ENCODE data around the gene MMD.
"Not testable (repeated sequence)": the region's sequence is repeated elsewhere in the genome, so short reads cannot be mapped to it uniquely, and the experiment has no call there.

The MMD gene

GRCh38 chr17:55390364-55390977, 31.2 kb downstream of the MMD start:
- no peak for TF ChIP-seq CTCF (IDR thresholded peaks at IDR 0.05; ENCODE audit: extremely low read depth, insufficient read depth, missing control alignments)
- no peak for DNase-seq (ENCODE audit: low spot score)
- in situ Hi-C loops (cut with MboI; ENCODE audit: low pct_unique_long_range_greater_than_20kb, low sequenced_read_pairs, unreplicated experiment), result no loop called here

DNA sequence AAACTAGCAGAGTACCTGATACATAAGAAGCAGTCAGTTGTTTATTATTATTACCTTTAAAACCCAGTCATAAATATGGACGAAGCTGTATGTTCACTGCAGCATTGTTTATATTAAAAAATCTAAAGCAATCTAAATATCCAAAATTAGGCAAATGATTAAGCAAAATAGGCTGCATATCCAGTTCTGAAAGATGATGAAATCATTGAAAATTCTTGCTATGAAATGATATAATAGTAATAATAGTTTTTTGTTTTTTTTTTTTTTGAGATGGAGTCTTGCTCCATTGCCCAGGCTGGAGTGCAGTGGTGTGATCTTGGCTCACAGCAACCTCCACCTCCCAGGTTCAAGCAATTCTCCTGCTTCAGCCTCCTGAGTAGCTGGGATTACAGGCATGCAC, 31.9 kb downstream of the MMD start:
- in situ Hi-C loops (cut with MboI; ENCODE audit: low pct_unique_long_range_greater_than_20kb, low sequenced_read_pairs, unreplicated experiment), result not testable (repeated sequence)

DNA sequence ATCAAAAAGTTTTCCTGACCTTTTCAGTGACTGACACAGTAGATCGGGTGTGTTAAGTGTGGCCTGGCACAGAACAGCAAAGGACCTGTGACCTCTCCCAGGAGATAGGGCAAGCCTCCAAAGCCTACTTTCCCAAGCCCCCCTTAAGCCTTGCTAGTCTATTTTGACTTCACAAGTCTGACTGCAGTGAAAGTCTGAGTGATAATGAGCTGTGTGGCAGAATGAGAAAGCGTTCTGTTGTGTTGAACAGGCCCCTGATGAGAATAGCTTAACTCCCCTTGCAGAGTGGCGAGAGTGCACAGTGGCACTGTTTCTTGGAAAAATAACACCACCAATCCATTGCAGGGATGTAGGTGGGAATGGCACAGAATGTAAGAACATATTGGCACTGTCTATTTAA, 32.8 kb downstream of the MMD start:
- in situ Hi-C loops (cut with MboI; ENCODE audit: low pct_unique_long_range_greater_than_20kb, low sequenced_read_pairs, unreplicated experiment), result no loop called here
- TF ChIP-seq CTCF (IDR thresholded peaks at IDR 0.05; ENCODE audit: extremely low read depth, insufficient read depth, missing control alignments), result no peak
- no peak for DNase-seq (ENCODE audit: low spot score)

More for the DNA sequence above, 31.9 kb downstream of the MMD start:
- DNase-seq (ENCODE audit: low spot score), result not testable (repeated sequence)

DNA sequence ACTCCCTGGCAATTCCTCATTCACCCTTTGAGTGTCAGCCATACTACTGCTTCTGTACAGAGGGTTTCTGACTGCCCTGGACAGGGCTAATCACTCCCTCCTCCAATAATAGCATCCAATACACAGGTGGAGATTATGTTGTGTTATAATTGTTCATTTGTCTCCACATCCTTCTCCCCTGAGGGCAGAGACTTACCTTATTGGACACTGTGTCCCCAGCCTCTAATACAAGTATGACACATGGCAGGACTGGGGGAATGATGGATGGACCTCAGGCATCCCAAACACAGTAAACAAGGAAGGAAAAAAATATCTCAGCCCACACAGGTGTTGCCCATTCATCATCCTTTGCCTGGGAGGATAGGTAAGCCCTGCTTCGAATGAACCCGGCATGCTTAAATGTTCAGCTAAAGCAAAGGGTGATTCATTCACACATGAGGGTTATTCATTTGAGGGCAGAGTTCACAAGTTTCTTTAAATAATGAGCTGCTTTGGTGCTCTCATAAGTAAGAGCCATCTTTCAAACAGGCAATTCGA, 34.8 kb downstream of the MMD start:
- no peak for TF ChIP-seq CTCF (IDR thresholded peaks at IDR 0.05; ENCODE audit: extremely low read depth, insufficient read depth, missing control alignments)
- DNase-seq (ENCODE audit: low spot score), result no peak
- in situ Hi-C loops (cut with MboI; ENCODE audit: low pct_unique_long_range_greater_than_20kb, low sequenced_read_pairs, unreplicated experiment), result no loop called here

GRCh38 chr17:55384643-55385232, 36.9 kb downstream of the MMD start:
- in situ Hi-C loops (cut with MboI; ENCODE audit: low pct_unique_long_range_greater_than_20kb, low sequenced_read_pairs, unreplicated experiment), result no loop called here
- DNase-seq (ENCODE audit: low spot score), result no peak
- no peak for TF ChIP-seq CTCF (IDR thresholded peaks at IDR 0.05; ENCODE audit: extremely low read depth, insufficient read depth, missing control alignments)

- in situ Hi-C loops (cut with MboI; ENCODE audit: low pct_unique_long_range_greater_than_20kb, low sequenced_read_pairs, unreplicated experiment), result no loop called here
- DNase-seq (ENCODE audit: low spot score), result no peak
- TF ChIP-seq CTCF (IDR thresholded peaks at IDR 0.05; ENCODE audit: extremely low read depth, insufficient read depth, missing control alignments), result no peak
These were observed 37.6 kb downstream of the MMD start for GRCh38 chr17:55383771-55384642.
